ENCODE measurements around the gene GRWD1. TPM values are rescaled to one million over a fixed set of nuclear protein-coding genes. Genes with fewer than 3 reads are reported as not detected.
A peak's percentile ranks its signal among the peaks of the same experiment; 100 is the strongest.

The GRWD1 gene
- total and polyA plus RNA-seq, 2 of the 13 experiments (the other 11 are each of a cell fraction or from before 2014, with no cell fraction given) = 10.8 to 46.6 TPM

DNA sequence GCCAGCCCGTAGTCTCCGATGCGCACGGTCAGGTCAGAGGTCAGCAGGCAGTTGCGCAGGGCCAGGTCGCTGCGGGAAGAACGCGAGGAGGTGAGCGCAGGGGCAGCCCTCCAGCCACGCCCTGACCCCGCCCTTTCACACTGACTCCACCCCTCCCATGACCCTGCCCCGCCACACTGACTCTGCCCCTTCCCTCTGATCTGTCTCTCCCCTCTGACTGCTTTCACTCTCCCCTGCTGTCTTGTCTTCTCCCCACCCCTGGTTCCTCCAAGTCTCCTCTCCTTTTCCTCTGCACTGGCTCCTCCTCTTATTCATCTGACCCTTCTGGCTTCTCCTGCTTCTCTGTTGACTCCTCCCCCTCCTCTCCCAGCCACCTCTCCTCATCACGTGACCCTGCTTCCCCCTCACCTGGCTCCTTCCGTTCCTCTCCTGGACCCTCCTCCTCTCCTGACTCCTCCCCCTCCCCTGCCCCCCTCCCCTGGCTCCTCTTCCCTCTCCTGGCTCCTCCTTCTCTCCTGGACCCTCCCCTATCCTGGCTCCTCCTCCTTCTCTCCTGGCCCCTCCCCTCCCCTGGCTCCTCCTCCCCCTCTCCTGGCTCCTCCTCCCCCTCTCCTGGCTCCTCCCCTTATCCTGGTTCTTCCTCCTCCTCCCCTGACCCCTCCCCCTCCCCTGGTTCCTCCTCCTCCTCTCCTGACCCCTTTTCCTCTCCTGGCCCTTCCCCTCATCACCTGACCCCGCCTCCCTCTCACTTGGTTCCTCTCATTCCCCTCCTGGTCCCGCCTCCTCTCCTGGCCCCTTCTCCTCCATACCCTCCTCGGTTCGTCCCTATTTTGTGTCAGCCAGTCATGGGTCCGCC is 55.9 kb downstream of the GRWD1 start (continued):
- 0 out of 2 replicates have a peak, but pooled peaks have one; percentile 28 for TF ChIP-seq IKZF5 (CRISPR knock-in tag; IDR thresholded peaks at IDR 0.05)
- TF ChIP-seq TAF1 (CRISPR knock-in tag; IDR thresholded peaks at IDR 0.05) = peak; percentile 38; the same call in 1 of the 2 replicates
- TF ChIP-seq PITX1 (CRISPR knock-in tag; IDR thresholded peaks at IDR 0.05) = 0 out of 2 replicates have a peak, but pooled peaks have one; percentile 6
- peak; percentile 68 for TF ChIP-seq RXRA (CRISPR knock-in tag; IDR thresholded peaks at IDR 0.05)
- TF ChIP-seq SMAD3 (CRISPR knock-in tag; IDR thresholded peaks at IDR 0.05) = no peak
- peak; percentile 43; the same call in 1 of the 2 replicates for TF ChIP-seq ZNF782 (CRISPR knock-in tag; IDR thresholded peaks at IDR 0.05; ENCODE audit: borderline replicate concordance)
- TF ChIP-seq HNRNPK (IDR thresholded peaks at IDR 0.05; ENCODE audit: low read depth, low read length, poor library complexity, severe bottlenecking) = peak; percentile 61
- TF ChIP-seq, protein P1, sequence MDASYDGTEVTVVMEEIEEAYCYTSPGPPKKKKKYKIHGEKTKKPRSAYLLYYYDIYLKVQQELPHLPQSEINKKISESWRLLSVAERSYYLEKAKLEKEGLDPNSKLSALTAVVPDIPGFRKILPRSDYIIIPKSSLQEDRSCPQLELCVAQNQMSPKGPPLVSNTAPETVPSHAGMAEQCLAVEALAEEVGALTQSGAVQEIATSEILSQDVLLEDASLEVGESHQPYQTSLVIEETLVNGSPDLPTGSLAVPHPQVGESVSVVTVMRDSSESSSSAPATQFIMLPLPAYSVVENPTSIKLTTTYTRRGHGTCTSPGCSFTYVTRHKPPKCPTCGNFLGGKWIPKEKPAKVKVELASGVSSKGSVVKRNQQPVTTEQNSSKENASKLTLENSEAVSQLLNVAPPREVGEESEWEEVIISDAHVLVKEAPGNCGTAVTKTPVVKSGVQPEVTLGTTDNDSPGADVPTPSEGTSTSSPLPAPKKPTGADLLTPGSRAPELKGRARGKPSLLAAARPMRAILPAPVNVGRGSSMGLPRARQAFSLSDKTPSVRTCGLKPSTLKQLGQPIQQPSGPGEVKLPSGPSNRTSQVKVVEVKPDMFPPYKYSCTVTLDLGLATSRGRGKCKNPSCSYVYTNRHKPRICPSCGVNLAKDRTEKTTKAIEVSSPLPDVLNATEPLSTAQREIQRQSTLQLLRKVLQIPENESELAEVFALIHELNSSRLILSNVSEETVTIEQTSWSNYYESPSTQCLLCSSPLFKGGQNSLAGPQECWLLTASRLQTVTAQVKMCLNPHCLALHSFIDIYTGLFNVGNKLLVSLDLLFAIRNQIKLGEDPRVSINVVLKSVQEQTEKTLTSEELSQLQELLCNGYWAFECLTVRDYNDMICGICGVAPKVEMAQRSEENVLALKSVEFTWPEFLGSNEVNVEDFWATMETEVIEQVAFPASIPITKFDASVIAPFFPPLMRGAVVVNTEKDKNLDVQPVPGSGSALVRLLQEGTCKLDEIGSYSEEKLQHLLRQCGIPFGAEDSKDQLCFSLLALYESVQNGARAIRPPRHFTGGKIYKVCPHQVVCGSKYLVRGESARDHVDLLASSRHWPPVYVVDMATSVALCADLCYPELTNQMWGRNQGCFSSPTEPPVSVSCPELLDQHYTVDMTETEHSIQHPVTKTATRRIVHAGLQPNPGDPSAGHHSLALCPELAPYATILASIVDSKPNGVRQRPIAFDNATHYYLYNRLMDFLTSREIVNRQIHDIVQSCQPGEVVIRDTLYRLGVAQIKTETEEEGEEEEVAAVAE (CRISPR knock-in tag; IDR thresholded peaks at IDR 0.05; ENCODE audit: borderline replicate concordance) = no peak
- peak; percentile 95 for TF ChIP-seq ZKSCAN5 (CRISPR knock-in tag; IDR thresholded peaks at IDR 0.05)
- no peak for TF ChIP-seq HCFC1 (IDR thresholded peaks at IDR 0.05; ENCODE audit: low read depth, low read length)
- peak in 1 of 2 experiments; percentile 55; a peak in 1 of 4 replicates for TF ChIP-seq POLR2A (IDR thresholded peaks at IDR 0.05; ENCODE audit: insufficient read depth in 1 of 2, low read depth in 2 of 2, low read length in 2 of 2)
- TF ChIP-seq ZSCAN25 (CRISPR knock-in tag; IDR thresholded peaks at IDR 0.05) = peak; percentile 72; the same call in 1 of the 2 replicates
- TF ChIP-seq FOXC1 (CRISPR knock-in tag; IDR thresholded peaks at IDR 0.05; ENCODE audit: borderline replicate concordance) = no peak
- peak; percentile 31; the same call in 1 of the 2 replicates for TF ChIP-seq YEATS2 (CRISPR knock-in tag; IDR thresholded peaks at IDR 0.05; ENCODE audit: borderline replicate concordance)
- no peak for TF ChIP-seq KMT2B (CRISPR knock-in tag; IDR thresholded peaks at IDR 0.05)
- TF ChIP-seq RAD51 (IDR thresholded peaks at IDR 0.05; ENCODE audit: borderline replicate concordance) = peak; percentile 98
- TF ChIP-seq PAX8 (CRISPR knock-in tag; IDR thresholded peaks at IDR 0.05; ENCODE audit: borderline replicate concordance) = 0 out of 2 replicates have a peak, but pooled peaks have one; percentile 37
- TF ChIP-seq FOXA3 (CRISPR knock-in tag; IDR thresholded peaks at IDR 0.05) = peak; percentile 24; the same call in 1 of the 2 replicates
- TF ChIP-seq REPIN1 (CRISPR knock-in tag; IDR thresholded peaks at IDR 0.05; ENCODE audit: borderline replicate concordance, low read depth) = no peak
- peak; percentile 59; the same call in 1 of the 2 replicates for TF ChIP-seq THAP11 (CRISPR knock-in tag; IDR thresholded peaks at IDR 0.05)
- TF ChIP-seq, protein P2, sequence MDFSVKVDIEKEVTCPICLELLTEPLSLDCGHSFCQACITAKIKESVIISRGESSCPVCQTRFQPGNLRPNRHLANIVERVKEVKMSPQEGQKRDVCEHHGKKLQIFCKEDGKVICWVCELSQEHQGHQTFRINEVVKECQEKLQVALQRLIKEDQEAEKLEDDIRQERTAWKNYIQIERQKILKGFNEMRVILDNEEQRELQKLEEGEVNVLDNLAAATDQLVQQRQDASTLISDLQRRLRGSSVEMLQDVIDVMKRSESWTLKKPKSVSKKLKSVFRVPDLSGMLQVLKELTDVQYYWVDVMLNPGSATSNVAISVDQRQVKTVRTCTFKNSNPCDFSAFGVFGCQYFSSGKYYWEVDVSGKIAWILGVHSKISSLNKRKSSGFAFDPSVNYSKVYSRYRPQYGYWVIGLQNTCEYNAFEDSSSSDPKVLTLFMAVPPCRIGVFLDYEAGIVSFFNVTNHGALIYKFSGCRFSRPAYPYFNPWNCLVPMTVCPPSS (IDR thresholded peaks at IDR 0.05) = peak; percentile 80; the same call in 1 of the 2 replicates

Measured in HepG2 (cell line).